HG02759 (cell line): ENCODE results near the gene GUCY1A2.
A peak's percentile ranks its signal among the peaks of the same experiment; 100 is the strongest.

ENCODE experiments used
- ATAC-seq: cut with Tn5 transposase; IDR thresholded peaks from one replicate; pipeline ENCODE4 v1.9.1; 2021; ENCODE audit warnings: mild to moderate bottlenecking, moderate library complexity; ENCODE audit not compliant: unreplicated experiment

The GUCY1A2 gene

DNA sequence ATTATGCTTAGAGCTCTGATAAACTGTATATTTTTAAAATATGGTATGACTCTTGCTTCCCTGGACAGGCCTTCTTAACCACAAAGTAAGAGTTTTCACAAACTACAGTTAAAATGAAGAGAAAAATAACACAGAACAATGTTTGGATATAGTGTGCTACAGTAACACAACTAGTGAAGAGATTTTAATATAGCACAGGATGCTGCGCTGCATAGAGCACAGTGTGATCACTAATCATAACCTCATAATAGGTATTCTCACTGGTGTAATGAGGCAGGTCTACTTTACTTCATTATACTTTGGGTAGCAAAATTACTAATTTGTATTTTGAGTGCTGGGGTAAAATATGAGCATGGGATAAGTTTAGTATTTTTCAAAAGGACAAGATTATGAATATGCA is 256.5 kb downstream of the GUCY1A2 start:
- no peak for ATAC-seq

DNA sequence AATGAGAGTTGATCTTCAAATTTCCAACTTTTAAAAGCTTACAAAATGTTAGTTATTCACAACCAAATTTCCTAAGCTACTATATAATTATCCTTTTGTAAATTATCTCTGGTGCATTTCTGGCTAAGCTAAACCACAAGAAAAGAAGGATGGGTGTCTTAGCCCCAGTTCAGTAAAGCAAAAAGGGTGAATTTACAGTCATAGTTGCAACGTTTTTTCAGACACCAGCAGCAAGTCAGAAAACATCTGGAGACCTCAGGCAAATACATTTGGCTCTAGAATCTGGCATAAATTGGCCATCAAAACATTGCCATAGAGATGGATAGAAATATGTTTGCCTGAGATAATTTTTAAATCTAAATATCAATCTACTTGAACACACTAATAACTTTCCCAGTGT is 257.0 kb downstream of the GUCY1A2 start:
- no peak for ATAC-seq

DNA sequence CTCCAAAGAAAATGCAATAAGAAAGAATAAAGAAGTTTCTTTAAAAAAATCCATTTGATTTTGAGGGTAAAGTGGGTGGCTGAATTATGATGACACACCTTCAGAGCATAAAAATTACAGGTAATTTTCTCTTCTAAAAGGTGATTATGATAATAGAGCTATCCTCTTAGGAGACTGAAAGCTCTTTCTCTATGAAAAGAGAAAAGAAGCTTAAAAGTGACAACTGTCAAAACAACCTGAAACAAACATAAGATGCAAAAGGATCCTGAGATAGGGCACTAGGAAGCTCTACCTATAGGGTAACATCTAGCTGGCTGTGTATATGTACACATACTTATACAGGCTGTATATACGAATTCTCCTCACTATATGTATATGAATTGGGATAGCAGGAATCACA is 270.2 kb downstream of the GUCY1A2 start:
- ATAC-seq, result no peak

DNA sequence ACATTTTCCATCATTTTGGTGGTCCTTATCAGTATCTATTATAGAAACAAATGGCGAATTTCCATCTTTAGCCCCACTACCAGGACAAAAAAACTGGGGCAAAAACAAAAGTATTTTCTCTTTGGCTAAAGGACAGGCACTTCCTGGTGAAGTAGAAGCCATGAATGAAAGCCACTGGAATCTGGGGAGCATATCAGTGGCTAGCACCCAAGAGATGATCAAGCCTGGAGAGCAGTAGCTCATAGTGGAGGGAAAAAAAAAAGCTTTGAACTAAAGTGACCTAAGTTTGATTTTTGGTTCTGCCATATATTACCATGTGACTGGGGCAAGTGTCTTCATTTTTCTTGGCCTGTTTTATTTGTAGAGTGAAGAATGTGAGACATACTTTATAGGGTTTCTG is 272.3 kb downstream of the GUCY1A2 start:
- no peak for ATAC-seq

DNA sequence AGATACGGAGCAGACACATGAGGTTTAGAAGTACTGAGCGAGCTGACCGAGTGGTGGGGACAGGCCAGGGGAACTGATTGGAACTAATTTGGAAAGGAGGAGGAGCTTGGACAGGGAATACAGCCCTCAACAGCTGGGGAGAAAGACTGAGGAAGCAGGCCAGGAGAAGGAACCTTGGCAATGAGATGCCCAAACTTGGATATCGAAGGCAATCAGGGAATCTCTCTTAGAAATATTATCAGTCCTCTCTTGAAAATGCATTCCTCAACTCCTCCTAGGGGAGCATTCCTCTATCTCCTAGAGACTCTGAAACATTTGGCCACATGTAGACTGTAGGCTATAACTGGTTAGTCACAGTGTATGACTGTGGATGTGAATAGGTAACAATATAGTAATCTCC is 284.6 kb downstream of the GUCY1A2 start:
- no peak for ATAC-seq

DNA sequence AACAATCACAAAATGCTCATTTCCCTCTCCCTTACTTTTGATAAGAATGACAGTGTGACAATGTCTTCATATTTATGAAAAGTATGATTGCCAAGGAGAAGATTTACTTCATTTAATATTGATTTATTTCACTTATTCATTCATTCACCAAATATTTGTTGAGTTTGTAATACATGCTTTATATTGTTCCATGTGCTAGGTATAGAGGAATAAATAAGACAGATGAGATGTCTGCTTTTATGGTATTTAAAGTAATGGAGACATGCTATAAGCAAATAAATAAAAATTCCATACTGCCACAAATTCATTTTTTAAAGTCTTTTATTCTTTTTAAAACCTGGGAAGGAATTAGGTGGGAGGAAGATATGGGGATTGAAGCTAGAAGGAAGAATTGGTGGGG is 289.4 kb downstream of the GUCY1A2 start:
- no peak for ATAC-seq

DNA sequence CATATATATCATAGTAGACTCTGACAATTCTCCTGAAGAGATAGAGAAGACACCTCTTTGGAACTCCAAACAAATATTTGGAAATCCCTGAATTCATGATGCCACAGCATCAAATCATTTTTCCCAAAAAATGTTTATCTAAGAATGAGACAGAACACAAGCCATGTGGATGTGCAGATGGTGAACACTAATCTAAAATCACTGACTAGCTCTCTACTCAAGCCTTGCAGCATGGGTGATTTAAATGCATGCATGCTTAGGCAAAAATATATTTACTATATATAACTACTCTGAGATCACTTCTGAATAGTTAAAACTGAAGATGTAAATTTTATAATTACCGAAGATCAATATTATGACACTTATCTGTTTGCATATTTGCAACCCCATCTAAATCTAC is 289.9 kb downstream of the GUCY1A2 start:
- ATAC-seq, result no peak

DNA sequence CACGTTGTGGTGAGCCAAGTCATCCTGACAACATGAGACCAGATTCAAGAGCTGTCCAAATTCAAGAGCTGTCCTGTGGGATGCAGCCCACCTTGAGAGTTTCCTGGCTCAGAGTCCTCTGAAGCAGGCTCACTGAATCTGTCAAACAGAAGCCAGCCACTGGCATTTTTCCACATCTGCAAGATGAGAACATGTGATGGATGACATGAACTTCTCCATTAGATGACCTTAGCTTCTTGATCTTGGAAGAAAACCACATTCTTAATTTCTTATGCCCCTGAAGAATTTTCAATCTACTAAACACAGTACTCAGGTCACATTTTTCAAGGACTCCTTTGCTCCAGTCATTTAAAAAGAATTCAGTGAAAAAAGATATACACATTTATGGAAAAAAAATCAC is 291.0 kb downstream of the GUCY1A2 start:
- ATAC-seq, result no peak

DNA sequence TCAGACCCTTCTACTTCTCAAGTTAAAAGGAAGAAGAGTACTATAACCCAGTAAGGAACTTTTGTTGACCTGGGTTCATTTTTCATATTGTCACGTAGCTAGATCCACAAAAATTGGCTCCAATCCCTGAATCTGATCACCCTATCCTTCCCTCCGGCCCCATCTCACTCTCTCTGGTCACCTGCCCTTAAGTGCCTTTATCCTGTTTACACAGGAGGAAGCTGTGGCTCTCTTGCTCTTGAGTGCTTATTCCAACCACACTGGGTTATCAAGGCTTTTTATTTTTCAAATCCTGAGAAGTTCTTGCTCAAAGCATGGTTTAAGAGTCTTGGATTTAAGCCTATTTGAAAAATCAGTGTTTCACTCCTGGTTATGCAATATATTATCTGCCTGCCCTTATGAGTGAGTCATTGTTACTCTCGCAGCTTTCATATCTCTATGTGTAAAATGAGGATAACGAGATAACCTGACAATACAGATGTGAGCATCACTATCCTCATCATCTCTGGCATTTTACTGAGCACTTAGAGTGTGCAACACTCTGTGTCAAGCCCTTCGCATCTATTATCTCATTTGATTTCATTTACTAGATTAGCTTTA is 293.9 kb downstream of the GUCY1A2 start:
- no peak for ATAC-seq

DNA sequence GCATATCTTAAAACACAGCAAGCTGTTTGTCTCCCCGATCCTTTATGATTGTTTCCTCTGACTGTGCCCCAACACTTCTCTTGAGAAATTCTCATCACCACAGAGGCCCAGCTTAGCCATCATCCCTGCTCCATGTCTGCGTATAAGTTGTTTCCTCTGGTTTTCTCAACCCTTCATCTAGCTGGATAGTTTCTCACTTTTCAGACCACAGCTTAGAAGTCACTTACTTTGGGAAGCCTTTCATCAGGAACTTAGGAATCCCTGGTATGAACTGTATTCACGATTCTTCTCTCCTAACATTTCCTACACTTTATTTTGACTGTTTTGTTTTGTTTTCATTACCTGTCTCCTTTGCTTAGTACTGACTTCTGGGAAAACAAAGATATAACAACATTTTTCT is 295.2 kb downstream of the GUCY1A2 start:
- no peak for ATAC-seq

DNA sequence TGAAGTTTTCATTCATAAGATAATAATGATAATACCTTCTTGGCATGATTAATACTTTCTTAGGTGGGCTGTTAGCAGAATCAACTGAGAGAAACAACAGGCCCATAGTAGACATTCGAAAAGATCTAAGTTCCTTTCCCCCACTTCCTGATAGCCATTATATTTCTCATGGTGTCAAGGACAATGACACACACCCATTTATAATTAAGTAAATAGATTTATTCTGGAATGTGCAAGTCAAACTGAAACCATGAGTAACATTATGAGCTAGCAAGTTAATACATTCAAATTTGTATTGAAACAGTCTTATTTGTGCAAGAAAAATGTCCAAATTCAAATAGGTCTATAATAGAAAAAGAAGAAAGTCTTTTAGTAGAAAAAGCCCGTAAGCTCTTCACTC is 301.1 kb downstream of the GUCY1A2 start:
- no peak for ATAC-seq

DNA sequence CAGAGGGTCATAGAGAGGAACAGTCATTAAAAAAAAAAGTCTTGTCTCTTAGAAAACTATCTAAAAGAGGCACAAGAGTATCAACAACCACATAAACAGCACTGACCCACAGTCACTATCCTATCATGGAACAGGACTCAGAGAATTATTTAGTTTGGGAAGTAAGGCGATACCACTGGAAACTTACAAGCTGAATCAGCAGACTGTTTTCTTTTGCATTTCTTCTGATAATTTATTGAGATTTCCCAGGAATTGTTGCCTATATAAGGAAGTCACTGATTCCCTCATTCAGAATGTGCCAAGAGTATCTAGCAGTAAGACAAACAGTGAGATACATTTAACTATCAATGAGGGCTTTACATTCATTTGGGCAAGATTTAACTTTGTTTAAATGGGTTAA is 304.1 kb downstream of the GUCY1A2 start:
- ATAC-seq, result no peak

DNA sequence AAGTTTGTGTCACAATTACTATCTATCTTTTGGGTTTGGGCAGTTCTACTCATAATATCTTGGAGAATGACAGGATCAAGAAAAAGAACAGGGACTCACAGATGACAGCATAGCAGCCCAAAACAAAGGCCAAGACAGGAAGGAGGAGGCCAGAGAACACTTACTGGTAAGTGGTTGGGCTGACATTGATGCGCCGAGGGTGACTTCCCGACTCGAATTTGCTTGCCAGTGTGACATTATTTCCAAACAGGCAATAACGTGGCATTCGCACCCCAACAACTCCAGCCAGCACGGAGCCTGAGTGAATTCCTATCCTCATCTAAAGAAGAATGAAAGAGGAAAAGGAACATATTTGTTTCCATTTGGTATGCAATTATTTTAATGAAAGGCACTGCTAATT is 309.9 kb downstream of the GUCY1A2 start:
- no peak for ATAC-seq

DNA sequence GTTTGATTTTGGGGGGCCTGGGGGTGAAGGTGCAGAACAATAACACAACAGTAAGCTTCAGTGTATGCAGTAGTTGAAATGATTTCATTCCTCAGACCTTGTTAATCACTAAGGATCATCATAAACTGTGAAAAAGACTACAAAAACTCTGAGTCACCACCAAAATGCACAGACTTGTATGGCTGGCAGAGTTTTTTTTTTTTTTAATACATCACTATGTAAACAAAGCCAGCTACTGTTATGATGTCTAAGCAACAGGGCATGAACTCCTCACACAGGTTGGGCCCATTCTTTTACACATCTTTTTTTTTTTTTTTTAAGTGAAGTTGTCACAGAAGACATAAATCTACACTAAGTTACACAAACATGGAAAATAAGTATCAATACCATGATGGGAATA is 311.9 kb downstream of the GUCY1A2 start:
- no peak for ATAC-seq

DNA sequence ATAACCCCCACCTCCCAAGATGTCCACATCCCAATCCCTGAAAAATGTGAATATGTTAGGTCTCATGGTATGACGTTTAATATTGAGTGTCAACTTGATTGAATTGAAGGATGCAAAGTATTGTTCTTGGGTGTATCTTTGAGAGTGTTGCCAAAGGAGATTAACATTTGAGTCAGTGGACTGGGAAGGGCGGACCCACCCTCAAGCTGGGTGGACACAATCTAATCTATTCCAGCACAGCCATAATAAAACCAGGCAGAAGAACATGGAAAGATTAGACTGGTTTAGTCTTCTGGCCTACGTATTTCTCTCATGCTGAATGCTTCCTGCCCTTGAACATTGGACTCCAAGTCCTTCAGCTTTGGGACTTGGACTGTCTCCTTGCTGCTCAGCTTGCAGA is 315.5 kb downstream of the GUCY1A2 start:
- ATAC-seq, result no peak

DNA sequence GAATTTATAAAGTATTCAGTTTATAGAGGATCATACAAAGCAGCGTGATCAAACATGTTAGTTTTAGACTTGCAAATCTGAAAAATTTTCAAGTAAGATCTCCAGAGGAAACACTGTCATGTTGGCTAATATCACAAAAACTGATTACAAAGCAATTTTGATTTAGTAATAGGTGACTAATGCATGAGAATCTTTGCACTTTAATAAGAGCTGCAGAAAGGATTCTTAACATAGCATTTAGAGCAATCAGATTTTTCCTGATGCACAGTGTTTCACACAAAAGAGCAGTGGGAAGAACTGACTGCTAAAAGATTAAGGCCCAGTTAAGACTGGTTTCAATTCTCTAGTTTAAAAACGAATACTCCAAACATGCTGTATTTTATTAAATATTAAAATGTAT is 321.2 kb downstream of the GUCY1A2 start:
- no peak for ATAC-seq

DNA sequence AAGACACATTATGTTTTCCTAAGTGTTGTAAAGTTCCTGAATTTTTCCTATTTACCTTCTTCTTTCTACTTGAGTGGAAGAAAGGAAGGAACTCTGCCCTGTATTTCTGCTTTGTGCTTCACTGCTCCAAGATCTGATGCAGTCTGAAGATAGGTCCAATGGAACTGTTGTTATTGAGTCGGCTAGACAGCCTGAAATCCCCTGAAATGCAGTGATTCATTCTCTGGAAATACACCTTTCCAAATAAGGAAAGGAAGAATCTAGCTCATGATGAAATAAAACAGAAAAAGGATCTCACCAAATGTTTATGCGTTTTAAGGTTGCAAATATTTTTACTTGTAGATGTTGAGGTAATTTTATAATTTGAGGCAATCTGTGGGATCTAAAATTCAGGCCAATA is 322.8 kb downstream of the GUCY1A2 start:
- ATAC-seq, result no peak

DNA sequence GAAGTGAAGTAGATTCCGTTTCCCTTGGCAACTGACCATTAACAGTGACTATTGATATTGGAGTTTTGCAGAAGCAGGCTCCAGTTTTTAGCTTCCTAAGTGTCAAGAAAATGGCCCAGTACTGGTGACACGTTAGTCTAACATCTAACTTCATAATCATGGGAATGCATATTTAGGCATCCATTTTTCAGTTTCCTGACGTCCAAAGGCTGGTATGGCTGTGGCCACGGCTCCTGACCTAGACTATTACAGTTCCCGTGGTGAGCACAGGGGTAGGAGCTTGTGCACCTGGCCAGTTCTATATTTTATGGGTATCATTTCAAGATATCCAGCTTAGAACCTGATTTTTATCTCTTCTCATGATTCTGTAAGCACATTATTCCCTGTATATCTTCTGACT is 323.8 kb downstream of the GUCY1A2 start:
- ATAC-seq, result no peak

DNA sequence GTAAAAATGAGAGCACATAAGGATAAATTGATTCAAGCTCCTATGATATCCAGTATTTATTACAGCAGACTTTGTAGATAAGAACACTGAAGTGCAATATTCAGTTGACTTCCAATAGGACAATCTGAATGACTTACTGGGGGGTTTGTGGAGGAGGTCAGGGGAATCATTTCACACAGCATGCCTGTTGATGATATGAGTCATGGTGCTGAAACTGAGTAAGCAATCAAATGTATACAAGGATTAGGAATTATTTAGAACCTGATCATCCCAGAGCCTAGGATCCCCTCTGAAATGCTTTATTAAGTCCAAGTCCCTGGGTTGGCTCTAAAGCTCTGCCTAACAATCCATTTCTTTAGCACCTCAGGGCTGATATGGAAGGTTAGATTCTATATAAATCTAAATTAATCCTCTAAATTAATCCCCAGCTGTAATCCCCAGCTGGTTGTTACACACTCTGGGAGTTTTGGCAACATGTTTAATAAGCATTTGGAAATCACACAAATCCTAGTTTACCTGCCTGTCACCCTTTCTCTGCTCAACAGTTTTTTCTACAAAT is 326.4 kb downstream of the GUCY1A2 start:
- no peak for ATAC-seq

DNA sequence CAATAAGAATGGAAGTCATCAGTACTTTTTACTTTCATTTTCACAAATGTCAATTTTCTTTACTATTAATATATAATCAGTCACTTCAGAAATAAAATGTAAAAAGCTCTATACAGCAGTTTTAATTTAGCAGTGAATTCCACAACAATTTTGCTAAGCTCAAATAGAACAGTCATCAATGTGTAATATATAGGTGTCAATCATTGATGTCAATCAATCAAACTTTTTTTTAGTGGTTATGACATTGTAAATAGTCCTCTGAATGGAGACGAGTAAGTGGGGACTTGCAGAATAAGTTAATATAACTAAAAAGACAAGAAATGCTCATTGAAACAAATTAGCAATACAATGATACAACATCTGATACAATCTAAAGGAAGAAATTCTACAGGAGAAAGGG is 327.4 kb downstream of the GUCY1A2 start:
- ATAC-seq, result no peak

DNA sequence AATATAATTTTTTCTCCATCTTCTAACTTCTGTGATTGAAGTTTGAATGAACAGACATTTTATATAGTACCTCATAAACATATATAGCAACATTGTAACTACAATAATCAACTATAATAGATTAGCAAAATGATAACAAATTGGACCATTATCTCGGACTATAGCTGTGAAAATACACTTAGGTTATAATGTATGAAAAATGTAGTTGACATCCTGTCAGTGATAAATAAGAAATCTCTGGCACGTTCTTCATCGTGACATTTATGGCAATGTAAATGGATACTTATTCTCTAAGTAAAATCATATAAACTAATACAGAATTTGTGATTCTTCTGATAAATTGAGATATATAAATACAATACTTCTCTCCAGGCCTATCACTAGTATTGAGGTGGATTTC is 333.3 kb downstream of the GUCY1A2 start:
- no peak for ATAC-seq

DNA sequence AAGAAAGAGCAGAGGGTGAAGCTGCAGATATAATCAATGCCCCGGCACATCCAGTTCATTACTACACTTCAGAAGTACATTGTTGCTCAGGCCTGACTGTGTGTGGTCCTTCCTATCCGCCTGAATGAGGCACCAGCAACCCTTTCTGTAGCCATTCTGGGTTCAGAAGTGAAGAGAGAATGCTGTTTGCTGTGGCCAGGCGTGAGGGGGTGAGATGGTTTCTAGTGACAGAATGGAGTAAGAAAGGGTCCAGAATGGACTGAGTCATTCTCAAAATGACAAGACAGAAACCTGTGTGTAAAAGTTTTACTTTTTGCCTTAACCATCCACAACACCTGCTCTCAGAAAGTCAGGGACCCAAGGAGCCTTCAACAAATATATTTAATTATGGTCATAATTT is 334.8 kb downstream of the GUCY1A2 start:
- ATAC-seq, result peak; percentile 69

DNA sequence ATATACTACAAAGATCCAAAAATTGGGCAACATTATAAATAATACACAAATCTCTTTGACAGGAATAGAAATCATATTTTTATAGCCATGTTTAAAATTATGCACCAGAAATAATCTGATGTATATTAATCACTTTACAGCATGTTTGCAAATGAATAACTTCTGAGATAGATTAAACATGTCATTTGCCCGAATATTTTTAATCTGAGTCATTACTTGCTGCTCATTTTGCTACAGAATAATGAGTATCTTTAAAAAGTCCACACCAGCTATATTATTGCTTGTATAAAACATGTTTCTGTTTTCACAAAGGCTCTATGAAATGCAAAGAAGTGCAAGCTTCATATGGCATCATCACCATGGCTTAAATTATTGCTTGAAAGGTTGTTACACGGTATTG is 336.8 kb downstream of the GUCY1A2 start:
- no peak for ATAC-seq
